GM12878 (cell line): ENCODE results near the gene GCC2.

Experiments
- E4F1 ChIP-seq: fragments of 450-650 bp; IDR thresholded peaks from 2 replicates; pipeline ENCODE4 v1.6.1; 2018; ENCODE audit warnings: borderline replicate concordance, mild to moderate bottlenecking; ENCODE audit not compliant: partially characterized antibody
- EZH2 ChIP-seq: IDR thresholded peaks from 2 replicates; pipeline ENCODE4 v1.6.1; 2012; ENCODE audit warnings: low read depth, mild to moderate bottlenecking, control low read depth, inconsistent platforms, low read length, borderline replicate concordance; ENCODE audit not compliant: control insufficient read depth
- POLR2A ChIP-seq: IDR thresholded peaks from 2 replicates; pipeline ENCODE4 v1.6.1; 2011; ENCODE audit warnings: low read depth, mild to moderate bottlenecking, low read length
- STAT3 ChIP-seq: IDR thresholded peaks from 2 replicates; pipeline ENCODE4 v1.6.1; 2011; ENCODE audit warnings: low read depth, low read length, improper control_type of control experiment
- TAF1 ChIP-seq: IDR thresholded peaks from 2 replicates; pipeline ENCODE4 v1.6.1; 2011; ENCODE audit warnings: mild to moderate bottlenecking, low read depth, low read length, borderline replicate concordance
- ZZZ3 ChIP-seq: IDR thresholded peaks from 2 replicates; pipeline ENCODE4 v1.6.1; 2011; ENCODE audit warnings: low read depth; ENCODE audit not compliant: control insufficient read depth, insufficient read length
- TF ChIP-seq, protein P1 (sequence below), 3 experiments: IDR thresholded peaks in 2 of 3; conservative IDR thresholded peaks in 1 of 3; 2 replicates each; pipeline ENCODE4 v1.5.1; 2011; ENCODE audit warnings: low read depth in 3 of 3, low read length in 3 of 3, mild to moderate bottlenecking in 3 of 3, control low read depth in 2 of 3, moderate library complexity in 2 of 3, inconsistent platforms in 1 of 3, mixed read lengths in 1 of 3; ENCODE audit not compliant: control insufficient read depth in 2 of 3, insufficient read depth in 1 of 3; ENCODE audit errors: extremely low read depth in 1 of 3

DNA sequence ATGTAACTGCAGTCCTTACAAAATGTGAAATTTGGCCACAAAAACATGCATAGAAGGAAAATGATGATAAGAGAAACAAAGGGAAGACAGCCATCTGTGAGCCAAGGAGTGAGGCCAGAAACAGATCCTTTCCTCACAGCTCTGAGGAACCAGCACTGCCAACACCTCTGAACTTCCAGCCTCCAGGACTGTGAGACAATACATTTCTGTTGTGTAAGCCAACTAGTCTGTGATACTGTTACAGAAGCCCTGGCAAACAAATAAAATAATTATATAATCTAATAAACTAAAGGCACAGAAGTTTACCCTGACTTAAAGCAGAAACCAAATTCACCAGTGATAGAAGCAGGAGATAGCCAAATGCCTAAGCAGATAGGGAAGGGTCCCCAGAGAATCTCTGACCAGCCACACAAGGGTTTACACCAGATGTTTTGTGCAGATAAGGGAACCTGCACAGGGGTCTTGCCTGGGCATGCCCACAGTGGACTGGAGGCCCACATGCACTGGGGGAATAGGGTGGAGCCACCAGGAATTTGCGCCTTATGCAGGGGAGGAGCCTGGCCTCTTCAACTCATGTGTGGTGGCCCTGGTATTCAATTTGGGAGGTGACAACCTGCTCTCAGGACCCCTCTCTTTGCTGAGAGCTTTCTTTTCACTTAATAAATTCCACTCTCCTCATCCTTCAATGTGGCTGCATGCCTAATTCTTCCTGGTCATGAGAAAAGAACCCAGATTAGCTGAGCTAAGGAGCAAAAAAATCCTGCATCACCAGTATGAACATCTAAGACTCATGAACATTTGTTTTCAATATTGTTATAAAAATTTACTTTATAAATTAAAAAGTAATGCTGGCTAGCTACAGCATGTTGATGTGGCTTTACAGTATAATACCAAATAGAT is 3.8 kb upstream of the GCC2 start:
- no peak for TF ChIP-seq POLR2A
- no peak for TF ChIP-seq STAT3
- no peak for TF ChIP-seq E4F1
- TF ChIP-seq, protein P1, sequence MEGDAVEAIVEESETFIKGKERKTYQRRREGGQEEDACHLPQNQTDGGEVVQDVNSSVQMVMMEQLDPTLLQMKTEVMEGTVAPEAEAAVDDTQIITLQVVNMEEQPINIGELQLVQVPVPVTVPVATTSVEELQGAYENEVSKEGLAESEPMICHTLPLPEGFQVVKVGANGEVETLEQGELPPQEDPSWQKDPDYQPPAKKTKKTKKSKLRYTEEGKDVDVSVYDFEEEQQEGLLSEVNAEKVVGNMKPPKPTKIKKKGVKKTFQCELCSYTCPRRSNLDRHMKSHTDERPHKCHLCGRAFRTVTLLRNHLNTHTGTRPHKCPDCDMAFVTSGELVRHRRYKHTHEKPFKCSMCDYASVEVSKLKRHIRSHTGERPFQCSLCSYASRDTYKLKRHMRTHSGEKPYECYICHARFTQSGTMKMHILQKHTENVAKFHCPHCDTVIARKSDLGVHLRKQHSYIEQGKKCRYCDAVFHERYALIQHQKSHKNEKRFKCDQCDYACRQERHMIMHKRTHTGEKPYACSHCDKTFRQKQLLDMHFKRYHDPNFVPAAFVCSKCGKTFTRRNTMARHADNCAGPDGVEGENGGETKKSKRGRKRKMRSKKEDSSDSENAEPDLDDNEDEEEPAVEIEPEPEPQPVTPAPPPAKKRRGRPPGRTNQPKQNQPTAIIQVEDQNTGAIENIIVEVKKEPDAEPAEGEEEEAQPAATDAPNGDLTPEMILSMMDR (IDR thresholded peaks at IDR 0.05 in 2 of 3, conservative IDR thresholded peaks at IDR 0.05 in 1 of 3; ENCODE audit: control insufficient read depth in 2 of 3, extremely low read depth in 1 of 3, insufficient read depth in 1 of 3, low read depth in 3 of 3, low read length in 3 of 3), result no peak
- no peak for TF ChIP-seq EZH2
- no peak for TF ChIP-seq ZZZ3
- no peak for TF ChIP-seq TAF1
